GOT3 (cell line): ENCODE measurements around the gene SLC12A2.

Source experiments
- DNase-seq: peaks from one replicate; lab custom pipeline; 2025; ENCODE audit warnings: mixed read lengths; lab: John Stamatoyannopoulos, UW

Gene SLC12A2

DNA sequence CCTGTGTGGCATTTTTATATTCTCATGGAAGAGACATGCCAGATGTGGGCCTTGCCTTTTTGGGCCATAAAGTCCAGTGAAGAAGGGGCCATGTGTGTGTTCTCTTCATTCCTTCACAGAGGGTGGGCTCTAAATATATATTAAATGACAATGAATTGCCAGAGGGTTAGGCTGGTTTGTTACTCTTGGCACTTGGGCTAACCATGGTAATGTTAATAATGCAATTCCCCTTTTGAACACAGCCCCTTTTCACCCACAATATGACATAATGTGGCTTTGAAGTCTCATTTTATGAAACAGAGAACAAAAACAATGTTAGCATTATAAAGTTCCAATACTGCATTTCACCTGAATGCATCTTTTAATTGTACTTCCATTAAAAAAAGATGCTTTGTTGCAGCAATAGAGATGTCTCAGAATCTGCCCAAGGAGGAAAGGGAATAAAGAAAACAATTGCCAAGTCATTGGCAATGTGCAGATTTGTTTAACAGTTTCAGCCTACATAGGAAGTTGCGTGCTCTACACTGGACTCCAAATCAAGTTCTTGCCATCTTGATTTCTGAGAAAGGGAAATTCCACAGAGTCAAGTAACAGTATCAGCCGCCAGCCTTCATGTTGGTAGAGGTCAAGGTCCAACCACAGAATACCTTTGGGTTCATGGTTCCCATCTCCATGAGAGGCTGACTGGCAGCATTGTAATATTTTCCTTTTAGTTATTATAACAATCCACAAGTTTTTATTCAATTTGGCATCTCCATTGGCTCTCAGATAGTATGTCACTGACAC lies 141.9 kb downstream of the SLC12A2 start:
- no peak for DNase-seq

- DNase-seq = peak; percentile 18
Observed at GRCh38 chr5:128228008-128228407, 144.4 kb downstream of the SLC12A2 start.

GRCh38 chr5:128228521-128228920 lies 145.0 kb downstream of the SLC12A2 start:
- no peak for DNase-seq

DNA sequence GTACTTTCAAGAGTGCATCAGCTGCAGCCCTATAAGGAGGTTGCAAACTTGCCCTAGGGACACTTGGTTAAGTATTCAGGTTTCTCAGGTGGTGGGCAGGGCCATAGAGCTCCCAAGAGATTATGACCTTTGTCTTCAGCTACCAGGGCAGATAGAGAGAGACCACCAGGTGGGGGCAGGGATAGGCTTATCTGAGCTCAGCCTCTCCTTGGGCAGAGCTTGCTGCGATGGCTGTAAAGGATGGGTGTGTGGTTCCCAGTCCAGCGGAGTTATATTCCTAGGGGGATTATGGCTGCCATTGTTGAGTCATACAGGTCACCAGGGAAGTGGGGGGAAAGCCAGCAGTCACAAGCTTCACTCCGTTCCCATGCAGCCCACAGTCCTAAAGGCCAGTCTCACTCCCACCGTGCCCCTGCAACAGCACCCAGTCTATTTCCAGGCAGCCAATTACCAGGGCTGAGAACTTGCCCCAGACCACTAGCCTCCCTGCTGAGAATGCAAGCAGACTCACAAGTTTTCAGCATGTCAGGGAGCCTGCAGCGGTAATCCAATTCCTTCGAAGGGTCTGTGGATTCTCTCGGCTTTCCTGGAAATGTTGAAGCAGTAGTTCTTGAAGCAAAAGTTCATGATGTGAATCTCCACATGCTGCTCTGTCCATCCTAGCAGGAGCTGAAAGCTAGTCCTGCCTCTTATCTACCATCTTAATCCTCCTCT lies 151.5 kb downstream of the SLC12A2 start:
- DNase-seq = no peak

DNA sequence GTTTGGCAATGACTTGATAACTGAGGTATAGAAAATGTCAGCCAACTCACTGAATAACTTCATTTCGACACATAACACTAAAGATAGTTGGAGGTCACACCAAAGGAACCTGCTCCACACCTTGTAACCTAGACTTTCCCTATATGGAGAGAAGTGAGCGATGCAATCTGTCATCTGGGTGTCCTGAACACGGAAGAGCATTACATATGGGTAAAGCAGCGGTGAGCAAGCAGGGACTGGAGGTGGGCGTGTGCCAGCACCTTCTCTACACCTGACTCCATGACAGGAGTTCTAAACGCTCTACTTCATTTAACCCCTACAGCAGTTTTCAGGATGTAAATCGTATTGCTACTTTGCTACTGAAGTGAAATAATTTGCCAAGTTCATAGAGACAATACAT lies 152.8 kb downstream of the SLC12A2 start:
- no peak for DNase-seq

GRCh38 chr5:128237000-128237399 lies 153.4 kb downstream of the SLC12A2 start:
- no peak for DNase-seq

DNA sequence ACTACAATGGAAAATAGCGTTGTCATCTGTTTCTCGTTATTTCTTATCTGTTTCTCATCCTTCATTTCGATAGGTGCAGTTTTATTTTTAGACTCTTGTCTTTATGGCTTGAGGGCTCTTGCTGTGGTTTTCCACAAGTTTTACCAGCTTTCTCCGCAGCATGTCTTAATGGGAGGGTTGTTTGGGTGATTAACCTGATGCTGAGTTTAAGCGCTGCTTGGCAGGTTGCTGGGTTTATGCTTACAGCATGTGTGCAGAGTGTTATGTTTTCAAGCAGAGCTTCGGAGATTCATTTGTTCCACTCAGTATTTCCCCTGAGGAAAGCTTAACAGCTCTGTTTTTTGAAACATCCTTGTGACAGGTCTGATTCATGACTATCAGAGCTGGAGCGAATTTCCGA lies 154.0 kb downstream of the SLC12A2 start:
- DNase-seq = no peak
